NCI-H2029 treated with DMSO at 0.1 percent for 48 hours (cell line): ENCODE measurements around the gene DHRS3.
A peak's percentile ranks its signal among the peaks of the same experiment; 100 is the strongest.
"Not testable (repeated sequence)": the region's sequence is repeated elsewhere in the genome, so short reads cannot be mapped to it uniquely, and the experiment has no call there.

Source experiments
- DNase-seq: peaks from one replicate; lab custom pipeline; 2025; lab: John Stamatoyannopoulos, UW

DHRS3 gene

GRCh38 chr1:12617901-12618660 lies at the start of gene DHRS3:
Gene DHRS3 (minus strand): TSS chr1:12618210. CDS start chr1:12617348, 862 bp downstream.
- DNase-seq = no peak

- DNase-seq = no peak
Measured at GRCh38 chr1:12666141-12666735, 48.2 kb upstream of the DHRS3 start.

- no peak for DNase-seq
Measured at GRCh38 chr1:12665511-12665910, 47.5 kb upstream of the DHRS3 start.

- no peak for DNase-seq
Measured at GRCh38 chr1:12662556-12662955, 44.5 kb upstream of the DHRS3 start.

- DNase-seq = no peak
Measured at GRCh38 chr1:12661606-12662219, 43.7 kb upstream of the DHRS3 start.

- peak; percentile 65 for DNase-seq
Measured at GRCh38 chr1:12658531-12659453, 40.8 kb upstream of the DHRS3 start.

GRCh38 chr1:12657885-12658512 lies 40.0 kb upstream of the DHRS3 start:
- not testable (repeated sequence) for DNase-seq

- no peak for DNase-seq
Measured at GRCh38 chr1:12657060-12657884, 39.3 kb upstream of the DHRS3 start.

GRCh38 chr1:12656575-12656974 lies 38.6 kb upstream of the DHRS3 start:
- no peak for DNase-seq

- DNase-seq = no peak
Measured at GRCh38 chr1:12654657-12655056, 36.6 kb upstream of the DHRS3 start.

GRCh38 chr1:12654004-12654567 lies 36.1 kb upstream of the DHRS3 start:
- DNase-seq = no peak

- DNase-seq = no peak
Measured at GRCh38 chr1:12649971-12650421, 32.0 kb upstream of the DHRS3 start.

GRCh38 chr1:12648741-12649140 lies 30.7 kb upstream of the DHRS3 start:
- no peak for DNase-seq

- DNase-seq = not testable (repeated sequence)
Measured at GRCh38 chr1:12645401-12645800, 27.4 kb upstream of the DHRS3 start.

- DNase-seq = no peak
Measured at GRCh38 chr1:12644829-12645228, 26.8 kb upstream of the DHRS3 start.

GRCh38 chr1:12644237-12644636 lies 26.2 kb upstream of the DHRS3 start:
- DNase-seq = no peak

GRCh38 chr1:12643785-12644184 lies 25.8 kb upstream of the DHRS3 start, which contains the start of gene AADACL4:
Gene AADACL4 (plus strand): TSS chr1:12644085. CDS start chr1:12644547, 462 bp downstream.
- DNase-seq = no peak

- DNase-seq = no peak
Measured at GRCh38 chr1:12643079-12643478, 25.1 kb upstream of the DHRS3 start.

GRCh38 chr1:12640958-12641272 lies 22.9 kb upstream of the DHRS3 start:
- DNase-seq = no peak

GRCh38 chr1:12640237-12640957 lies 22.4 kb upstream of the DHRS3 start:
- DNase-seq = no peak
